ENCODE data around the gene ASCL2. TPM values are rescaled to one million over a fixed set of nuclear protein-coding genes. Genes with fewer than 3 reads are reported as not detected.

Gene ASCL2
- polyA plus RNA-seq, 2 donors = 0.95 to 1.7 TPM

DNA sequence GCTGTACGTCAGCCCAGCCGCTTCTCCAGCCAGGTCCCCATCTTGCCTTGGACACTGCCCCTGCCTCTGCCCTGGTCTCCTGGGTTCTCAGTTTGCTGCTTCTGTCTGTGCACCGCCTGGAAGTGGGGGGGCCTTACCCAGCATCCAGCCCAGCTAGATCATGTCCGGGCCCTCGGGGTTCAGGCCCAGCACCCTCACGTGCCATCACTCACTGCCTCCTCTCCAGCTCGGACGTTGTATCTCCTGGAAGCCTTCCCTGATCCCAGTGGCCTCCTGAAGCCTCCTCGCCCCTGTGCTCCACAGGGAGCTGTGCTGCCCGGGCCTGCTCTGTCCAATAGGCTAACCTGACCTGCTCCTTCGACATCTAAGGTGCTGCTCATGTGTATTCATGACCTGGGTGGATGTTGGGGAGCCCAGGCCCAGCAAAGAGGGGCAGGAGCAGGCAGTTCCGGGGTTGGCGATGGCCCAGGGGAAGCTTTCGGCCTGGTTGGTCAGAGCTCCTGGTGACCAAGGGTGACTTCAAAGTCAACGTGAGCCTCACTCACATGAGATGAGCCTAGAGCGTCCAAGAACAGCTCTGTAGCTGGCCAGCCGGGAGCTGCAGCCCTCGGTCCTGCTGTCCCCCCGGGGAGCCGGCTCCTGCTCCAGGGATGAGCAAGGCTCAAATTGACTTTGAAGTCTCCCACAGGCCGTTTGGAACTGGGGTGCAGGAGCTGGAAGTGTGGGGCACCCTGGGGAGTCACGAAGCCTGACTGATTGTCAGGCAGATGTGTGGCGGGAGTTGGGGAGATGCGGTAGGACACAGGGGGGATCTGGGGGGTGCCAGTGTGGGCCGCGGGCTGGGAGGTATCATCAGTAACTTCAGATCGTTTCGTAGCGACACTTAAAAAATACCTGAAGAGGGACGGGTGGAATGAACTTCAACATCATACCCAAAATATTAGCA is 5.2 kb upstream of the ASCL2 start:
- Histone ChIP-seq H3K4me3 (ENCODE audit: low read depth in 1 of 2, low read length in 2 of 2) (no peak overlapping the region), H3K27ac (ENCODE audit: low read depth in 2 of 2, low read length in 1 of 2) (no peak overlapping the region), H3K9me3 (ENCODE audit: control insufficient read depth in 2 of 2, insufficient read depth in 1 of 2, low read depth in 1 of 2, low read length in 1 of 2) (peaks cover 0 to 2% of the 10 kb centered on the region in 2 donors), H3K27me3 (ENCODE audit: control insufficient read depth in 1 of 2, insufficient read depth in 2 of 2, low read length in 2 of 2) (peaks cover 10 to 12% of the 10 kb centered on the region in 2 donors), H3K4me1 (ENCODE audit: control insufficient read depth in 2 of 2, insufficient read depth in 2 of 2, low read length in 1 of 2) (peaks cover 4 to 5% of the 10 kb centered on the region in 2 donors), H3K36me3 (ENCODE audit: control insufficient read depth in 2 of 2, insufficient read depth in 2 of 2, low read length in 1 of 2) (no peaks in the 10 kb centered on the region)
- WGBS, 2 donors = 89 to 90% methylated on average over 30 of the region's 30 CpGs

DNA sequence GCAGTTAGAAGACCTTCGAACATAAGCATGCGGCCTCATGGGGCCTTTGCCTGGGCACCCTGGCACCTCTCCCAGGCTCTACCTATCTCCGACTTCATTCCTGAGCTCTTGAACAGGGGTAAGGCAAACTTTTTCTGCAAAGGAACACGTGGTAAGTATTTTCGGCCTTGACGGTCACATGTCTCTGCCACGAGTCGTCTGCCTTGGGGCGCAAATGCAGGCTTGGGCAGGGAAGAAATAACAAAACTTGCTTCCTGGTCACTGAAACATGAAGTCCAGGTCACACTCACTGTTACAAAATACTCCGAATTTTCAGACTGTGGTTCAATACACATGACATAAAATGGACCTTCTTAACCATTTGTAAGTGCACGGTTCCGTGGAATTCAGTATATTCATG is 3.4 kb upstream of the ASCL2 start:
- H3K4me3 ChIP-seq (ENCODE audit: low read depth in 1 of 2, low read length in 2 of 2) = no peak overlapping the region
- H3K27me3 ChIP-seq (ENCODE audit: control insufficient read depth in 1 of 2, insufficient read depth in 2 of 2, low read length in 2 of 2) = peaks cover 12 to 15% of the 10 kb centered on the region in 2 donors
- peaks cover 0 to 2% of the 10 kb centered on the region in 2 donors for H3K9me3 ChIP-seq (ENCODE audit: control insufficient read depth in 2 of 2, insufficient read depth in 1 of 2, low read depth in 1 of 2, low read length in 1 of 2)
- no peak overlapping the region for H3K27ac ChIP-seq (ENCODE audit: low read depth in 2 of 2, low read length in 1 of 2)
- no peaks in the 10 kb centered on the region for H3K36me3 ChIP-seq (ENCODE audit: control insufficient read depth in 2 of 2, insufficient read depth in 2 of 2, low read length in 1 of 2)
- 72% methylated on average over 12 of the region's 12 CpGs for WGBS, 2 donors
- peaks cover 5 to 14% of the 10 kb centered on the region in 2 donors for H3K4me1 ChIP-seq (ENCODE audit: control insufficient read depth in 2 of 2, insufficient read depth in 2 of 2, low read length in 1 of 2)

DNA sequence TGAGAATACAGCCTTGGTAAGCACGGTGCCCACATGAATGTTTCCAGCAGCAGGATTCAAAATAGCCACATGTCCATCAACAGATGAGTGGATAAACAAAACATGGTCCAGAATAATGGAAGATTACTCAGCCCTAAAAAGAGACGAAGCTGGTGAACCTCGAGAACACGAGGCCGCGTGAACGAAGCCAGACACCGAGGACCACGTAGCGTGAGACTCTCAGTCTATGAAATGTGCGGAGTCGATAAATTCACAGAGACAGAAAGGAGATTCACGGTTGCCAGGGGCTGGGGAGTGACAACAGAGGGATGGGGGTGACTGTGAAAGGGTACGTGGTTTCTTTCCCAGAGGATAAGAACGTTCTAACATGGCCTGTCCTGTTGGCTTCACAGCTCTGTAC is 2.9 kb upstream of the ASCL2 start:
- H3K9me3 ChIP-seq (ENCODE audit: control insufficient read depth in 2 of 2, insufficient read depth in 1 of 2, low read depth in 1 of 2, low read length in 1 of 2) = no peaks in the 10 kb centered on the region
- H3K27ac ChIP-seq (ENCODE audit: low read depth in 2 of 2, low read length in 1 of 2) = no peak overlapping the region
- H3K27me3 ChIP-seq (ENCODE audit: control insufficient read depth in 1 of 2, insufficient read depth in 2 of 2, low read length in 2 of 2) = peaks cover 12 to 15% of the 10 kb centered on the region in 2 donors
- 86 to 93% methylated on average over 15 of the region's 15 CpGs for WGBS, 2 donors
- no peaks in the 10 kb centered on the region for H3K36me3 ChIP-seq (ENCODE audit: control insufficient read depth in 2 of 2, insufficient read depth in 2 of 2, low read length in 1 of 2)
- H3K4me1 ChIP-seq (ENCODE audit: control insufficient read depth in 2 of 2, insufficient read depth in 2 of 2, low read length in 1 of 2) = peaks cover 5 to 14% of the 10 kb centered on the region in 2 donors
- H3K4me3 ChIP-seq (ENCODE audit: low read depth in 1 of 2, low read length in 2 of 2) = no peak overlapping the region

DNA sequence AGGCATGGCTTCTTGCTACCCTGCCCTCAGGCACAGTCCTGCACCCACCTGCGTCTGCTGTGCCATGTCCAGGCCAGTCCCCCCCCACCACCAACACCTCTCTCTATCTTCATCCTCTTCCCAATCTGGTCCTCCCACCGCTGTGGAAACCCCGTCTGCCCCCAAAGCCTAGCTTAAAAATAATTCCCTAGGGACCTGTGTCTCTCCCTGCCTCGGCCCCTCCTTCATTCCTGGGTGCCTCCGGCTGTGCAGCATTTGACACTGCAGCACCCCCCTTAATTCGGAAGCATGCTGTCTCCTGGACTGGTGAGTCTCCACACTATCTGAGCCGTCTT is 2.5 kb upstream of the ASCL2 start:
- Histone ChIP-seq H3K9me3 (ENCODE audit: control insufficient read depth in 2 of 2, insufficient read depth in 1 of 2, low read depth in 1 of 2, low read length in 1 of 2) (no peaks in the 10 kb centered on the region), H3K4me1 (ENCODE audit: control insufficient read depth in 2 of 2, insufficient read depth in 2 of 2, low read length in 1 of 2) (peaks cover 5 to 14% of the 10 kb centered on the region in 2 donors), H3K4me3 (ENCODE audit: low read depth in 1 of 2, low read length in 2 of 2) (no peak overlapping the region), H3K27ac (ENCODE audit: low read depth in 2 of 2, low read length in 1 of 2) (no peak overlapping the region), H3K36me3 (ENCODE audit: control insufficient read depth in 2 of 2, insufficient read depth in 2 of 2, low read length in 1 of 2) (no peaks in the 10 kb centered on the region), H3K27me3 (ENCODE audit: control insufficient read depth in 1 of 2, insufficient read depth in 2 of 2, low read length in 2 of 2) (peaks cover 9 to 15% of the 10 kb centered on the region in 2 donors)
- 88 to 90% methylated on average over 7 of the region's 7 CpGs for whole genome bisulfite sequencing, 2 donors

DNA sequence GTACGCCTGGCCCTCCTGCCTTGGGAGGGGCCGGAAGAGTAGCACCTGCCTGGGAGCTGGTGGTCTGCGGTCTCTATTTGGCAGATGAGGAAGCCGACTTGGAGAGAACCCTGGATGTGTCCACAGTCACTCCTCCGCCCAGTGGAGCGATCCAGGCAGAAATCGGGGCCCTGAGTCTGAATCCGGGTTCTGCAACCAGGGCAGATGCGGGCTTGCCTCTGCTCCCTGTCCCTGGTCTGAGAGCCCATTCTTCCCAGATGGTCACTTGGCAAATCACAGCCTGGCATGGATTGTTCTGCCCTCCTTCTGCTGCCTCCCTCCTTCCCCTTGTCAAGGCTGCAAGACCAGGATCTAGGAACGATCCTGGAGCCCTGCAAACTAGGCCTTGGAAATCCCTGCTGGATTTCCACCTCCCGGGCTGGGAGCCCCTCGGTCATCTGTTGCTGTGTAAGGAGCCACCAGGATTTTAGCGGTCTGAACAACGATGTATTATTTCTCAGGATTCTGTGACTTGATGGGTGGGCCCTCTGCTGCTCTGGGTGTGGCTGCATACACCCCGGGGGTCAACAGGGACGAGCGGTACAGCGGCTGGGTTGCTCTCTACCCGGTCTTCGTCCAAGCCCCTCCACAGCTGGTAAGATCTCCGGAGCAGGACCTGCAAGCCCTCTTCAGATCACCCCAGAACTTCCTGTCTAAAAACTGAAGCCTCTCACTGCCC is 2.0 kb upstream of the ASCL2 start:
- Histone ChIP-seq H3K27me3 (ENCODE audit: control insufficient read depth in 1 of 2, insufficient read depth in 2 of 2, low read length in 2 of 2) (peaks cover 8 to 15% of the 10 kb centered on the region in 2 donors), H3K4me1 (ENCODE audit: control insufficient read depth in 2 of 2, insufficient read depth in 2 of 2, low read length in 1 of 2) (peaks cover 5 to 14% of the 10 kb centered on the region in 2 donors), H3K36me3 (ENCODE audit: control insufficient read depth in 2 of 2, insufficient read depth in 2 of 2, low read length in 1 of 2) (no peaks in the 10 kb centered on the region), H3K4me3 (ENCODE audit: low read depth in 1 of 2, low read length in 2 of 2) (no peak overlapping the region), H3K27ac (ENCODE audit: low read depth in 2 of 2, low read length in 1 of 2) (no peak overlapping the region), H3K9me3 (ENCODE audit: control insufficient read depth in 2 of 2, insufficient read depth in 1 of 2, low read depth in 1 of 2, low read length in 1 of 2) (no peaks in the 10 kb centered on the region)
- WGBS, 2 donors = 87 to 88% methylated on average over 21 of the region's 21 CpGs

DNA sequence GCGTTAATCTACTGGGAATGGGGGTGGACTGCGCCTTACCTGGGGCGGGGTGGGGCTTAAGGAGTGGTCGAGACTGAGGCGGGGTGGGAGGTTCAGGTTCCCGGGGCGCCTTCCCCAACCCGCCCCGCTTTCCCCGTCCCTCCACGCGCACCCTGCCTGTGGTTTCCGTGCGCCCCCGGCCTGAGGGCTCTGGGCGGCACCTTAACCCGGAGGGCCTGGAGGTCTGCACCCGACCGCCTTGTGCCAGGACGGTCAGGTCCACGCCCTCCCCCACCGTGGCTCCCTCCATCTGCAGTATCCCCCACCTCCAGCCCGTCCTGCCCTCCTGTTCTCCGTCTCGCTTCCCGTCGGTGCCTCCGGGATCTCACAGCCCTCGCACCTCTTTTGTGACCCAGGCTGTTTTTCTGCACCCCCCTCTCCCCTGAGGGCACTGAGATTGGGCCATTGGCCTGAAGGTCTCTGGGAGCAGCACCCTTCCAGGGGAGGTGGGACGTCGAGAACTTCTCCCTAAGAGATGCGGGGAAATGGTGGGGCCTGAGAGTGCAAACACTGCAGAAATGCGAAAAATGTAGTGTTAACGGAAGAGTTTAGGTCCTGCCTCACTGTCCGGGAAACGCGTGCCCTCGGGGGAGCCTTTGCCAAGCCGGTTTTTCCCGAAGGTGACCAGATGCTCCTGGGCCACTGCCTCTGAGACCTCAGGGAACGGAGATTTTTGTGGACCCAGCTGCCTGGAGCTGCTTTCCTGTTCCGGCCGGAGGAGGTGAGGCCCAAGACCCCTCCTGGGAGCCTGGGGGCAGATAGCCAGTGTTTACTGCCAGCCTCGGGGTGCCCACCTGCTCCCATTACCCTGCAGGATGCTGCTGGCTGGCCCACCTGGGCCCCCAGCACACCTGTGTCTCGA is 1.2 kb upstream of the ASCL2 start:
- Histone ChIP-seq H3K27me3 (ENCODE audit: control insufficient read depth in 1 of 2, insufficient read depth in 2 of 2, low read length in 2 of 2) (peaks cover 4 to 15% of the 10 kb centered on the region in 2 donors), H3K4me3 (ENCODE audit: low read depth in 1 of 2, low read length in 2 of 2) (no peak overlapping the region), H3K27ac (ENCODE audit: low read depth in 2 of 2, low read length in 1 of 2) (no peak overlapping the region), H3K36me3 (ENCODE audit: control insufficient read depth in 2 of 2, insufficient read depth in 2 of 2, low read length in 1 of 2) (no peaks in the 10 kb centered on the region), H3K9me3 (ENCODE audit: control insufficient read depth in 2 of 2, insufficient read depth in 1 of 2, low read depth in 1 of 2, low read length in 1 of 2) (no peaks in the 10 kb centered on the region), H3K4me1 (ENCODE audit: control insufficient read depth in 2 of 2, insufficient read depth in 2 of 2, low read length in 1 of 2) (peaks cover 3 to 14% of the 10 kb centered on the region in 2 donors)
- WGBS, 2 donors = 32 to 41% methylated on average over 33 to 45 of the region's 45 CpGs

DNA sequence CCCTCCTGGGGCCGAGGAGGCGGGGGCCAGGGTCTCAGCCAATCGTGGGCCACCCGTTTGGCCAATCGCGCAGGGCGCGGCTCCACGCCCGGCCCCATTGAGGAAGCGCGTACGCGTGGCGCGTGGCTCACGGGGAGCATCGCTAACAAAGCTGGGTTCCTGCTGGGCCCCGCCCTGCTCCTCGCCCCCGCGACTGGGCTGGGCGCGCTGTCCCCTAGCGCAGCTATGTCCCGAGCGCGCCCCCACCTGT is 614 bp upstream of the ASCL2 start:
- Histone ChIP-seq H3K27ac (ENCODE audit: low read depth in 2 of 2, low read length in 1 of 2) (no peak overlapping the region), H3K9me3 (ENCODE audit: control insufficient read depth in 2 of 2, insufficient read depth in 1 of 2, low read depth in 1 of 2, low read length in 1 of 2) (no peaks in the 10 kb centered on the region), H3K4me1 (ENCODE audit: control insufficient read depth in 2 of 2, insufficient read depth in 2 of 2, low read length in 1 of 2) (peaks cover 3 to 14% of the 10 kb centered on the region in 2 donors), H3K27me3 (ENCODE audit: control insufficient read depth in 1 of 2, insufficient read depth in 2 of 2, low read length in 2 of 2) (peaks cover 0 to 15% of the 10 kb centered on the region in 2 donors), H3K36me3 (ENCODE audit: control insufficient read depth in 2 of 2, insufficient read depth in 2 of 2, low read length in 1 of 2) (no peaks in the 10 kb centered on the region), H3K4me3 (ENCODE audit: low read depth in 1 of 2, low read length in 2 of 2) (no peak overlapping the region)
- 4% methylated on average over 28 of the region's 28 CpGs for WGBS, 2 donors

DNA sequence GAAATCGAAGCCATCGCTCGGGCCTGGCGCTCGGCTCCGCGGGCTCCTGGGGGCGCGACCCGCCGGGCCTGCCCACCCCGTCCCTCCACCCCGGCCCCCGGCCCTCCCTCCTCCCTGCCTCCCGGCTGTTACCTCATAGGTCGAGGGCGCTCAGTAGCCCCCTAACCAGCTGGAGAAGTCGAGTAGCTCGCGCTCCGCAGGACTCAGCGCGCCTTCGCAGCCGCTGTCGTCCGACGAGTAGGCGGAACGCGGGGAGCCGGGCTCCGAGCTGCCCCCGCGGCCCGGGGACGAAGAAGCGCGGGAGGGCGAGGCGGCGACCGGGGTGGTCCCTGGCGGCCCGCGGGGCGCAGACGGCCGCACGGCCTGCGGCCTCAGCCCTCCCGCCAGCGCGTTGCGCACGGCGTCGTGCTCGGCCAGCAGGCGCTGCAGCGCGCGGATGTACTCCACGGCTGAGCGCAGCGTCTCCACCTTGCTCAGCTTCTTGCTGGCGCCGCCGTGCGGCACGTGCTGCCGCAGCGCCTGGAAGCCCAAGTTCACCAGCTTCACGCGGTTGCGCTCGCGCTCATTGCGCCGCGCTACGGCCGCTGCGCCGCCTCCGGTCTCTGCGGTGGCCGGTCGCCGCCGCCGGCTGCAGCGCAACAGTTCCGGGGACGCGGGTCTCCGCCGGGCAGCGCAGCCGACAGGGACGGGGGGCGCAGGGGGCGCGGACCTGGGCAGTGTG is 627 bp downstream of the ASCL2 start:
- H3K27ac ChIP-seq (ENCODE audit: low read depth in 2 of 2, low read length in 1 of 2) = peak overlapping the region; percentile 5 to 41
- WGBS, 2 donors = 1 to 2% methylated on average over 93 to 104 of the region's 104 CpGs
- peaks cover 0 to 15% of the 10 kb centered on the region in 2 donors for H3K27me3 ChIP-seq (ENCODE audit: control insufficient read depth in 1 of 2, insufficient read depth in 2 of 2, low read length in 2 of 2)
- H3K9me3 ChIP-seq (ENCODE audit: control insufficient read depth in 2 of 2, insufficient read depth in 1 of 2, low read depth in 1 of 2, low read length in 1 of 2) = no peaks in the 10 kb centered on the region
- H3K4me3 ChIP-seq (ENCODE audit: low read depth in 1 of 2, low read length in 2 of 2) = peak overlapping the region; percentile 51 to 55
- H3K36me3 ChIP-seq (ENCODE audit: control insufficient read depth in 2 of 2, insufficient read depth in 2 of 2, low read length in 1 of 2) = no peaks in the 10 kb centered on the region
- peaks cover 6 to 14% of the 10 kb centered on the region in 2 donors for H3K4me1 ChIP-seq (ENCODE audit: control insufficient read depth in 2 of 2, insufficient read depth in 2 of 2, low read length in 1 of 2)
